IMR-90 (cell line): Measurements from ENCODE around the gene ADH1A. TPM values are rescaled to one million over a fixed set of nuclear protein-coding genes. Genes with fewer than 3 reads are reported as not detected.
A peak's percentile ranks its signal among the peaks of the same experiment; 100 is the strongest.

Experiments
- ATAC-seq: fragments of 200-7000 bp; cut with Tn5 transposase; 2 replicates; pipeline ENCODE4 v1.9.1; 2020; ENCODE audit warnings: low read depth, mild to moderate bottlenecking, moderate library complexity
- BruUV-seq: library from RNA; stranded (reverse); fragments of 400-500 nt; replicated peaks from 2 replicates; lab custom pipeline; 2021; lab: Mats Ljungman, UMichigan
- CTCF ChIA-PET: fragments of 300-600 bp; formaldehyde crosslinking; extraction: SDS; loops from one replicate; lab custom pipeline; 2021; ENCODE audit warnings: antibody characterized with exemption; lab: Yijun Ruan, JAX
- POLR2A ChIA-PET: fragments of 300-600 bp; sonication (Branson Sonifier 250); formaldehyde crosslinking; loops from one replicate; lab custom pipeline; 2022; ENCODE audit warnings: antibody characterized with exemption; ENCODE audit not compliant: unreplicated experiment; lab: Charles Lee
- DNase-seq: peaks from one replicate; pipeline ENCODE4 v3.0.0; 2013
- H2AFZ ChIP-seq: replicated peaks from 2 replicates; pipeline ENCODE3; 2013; ENCODE audit warnings: low read length, mild to moderate bottlenecking; ENCODE audit not compliant: poor library complexity
- H2AK5ac ChIP-seq: 2 replicates; pipeline ENCODE4 v1.6.1; 2013; ENCODE audit warnings: low read depth, low read length, inconsistent platforms
- H2AK9ac ChIP-seq: replicated peaks from 2 replicates; pipeline ENCODE3; 2013; ENCODE audit warnings: mild to moderate bottlenecking, low read depth, low read length, moderate library complexity; ENCODE audit not compliant: poor library complexity
- H2BK120ac ChIP-seq: 2 replicates; pipeline ENCODE4 v1.6.1; 2013; ENCODE audit warnings: low read depth, low read length, inconsistent platforms
- H2BK15ac ChIP-seq: 3 replicates; pipeline ENCODE4 v1.6.1; 2013; ENCODE audit warnings: low read depth, low read length, inconsistent platforms
- H2BK20ac ChIP-seq: 2 replicates; pipeline ENCODE4 v1.6.1; 2013; ENCODE audit warnings: low read depth, mild to moderate bottlenecking, inconsistent platforms, low read length, moderate library complexity
- H2BK5ac ChIP-seq: 2 replicates; pipeline ENCODE4 v1.6.1; 2013; ENCODE audit warnings: mild to moderate bottlenecking, low read depth, low read length, inconsistent platforms; ENCODE audit not compliant: poor library complexity, severe bottlenecking
- H3K14ac ChIP-seq: replicated peaks from 2 replicates; pipeline ENCODE4 v1.6.1; 2013; ENCODE audit warnings: low read depth, low read length, inconsistent platforms
- H3K18ac ChIP-seq: 2 replicates; pipeline ENCODE4 v1.6.1; 2013; ENCODE audit warnings: low read depth, low read length, control low read depth
- H3K23ac ChIP-seq: 2 replicates; pipeline ENCODE4 v1.6.1; 2013; ENCODE audit warnings: low read depth, low read length, inconsistent platforms
- H3K27ac ChIP-seq: 2 replicates; pipeline ENCODE4 v1.5.1; 2013; ENCODE audit warnings: mild to moderate bottlenecking, control low read depth, low read length; ENCODE audit not compliant: insufficient read depth
- H3K27me3 ChIP-seq: 2 replicates; pipeline ENCODE4 v1.6.1; 2013; ENCODE audit warnings: low read length; ENCODE audit not compliant: control insufficient read depth, insufficient read depth
- H3K36me3 ChIP-seq: 2 replicates; pipeline ENCODE4 v1.6.1; 2013; ENCODE audit warnings: low read length, mixed read lengths; ENCODE audit not compliant: control insufficient read depth, insufficient read depth
- H3K4ac ChIP-seq: 2 replicates; pipeline ENCODE4 v1.6.1; 2013; ENCODE audit warnings: low read depth, low read length, inconsistent platforms
- H3K4me1 ChIP-seq: 2 replicates; pipeline ENCODE4 v1.6.1; 2013; ENCODE audit warnings: low read length, mixed read lengths; ENCODE audit not compliant: control insufficient read depth, insufficient read depth
- H3K4me2 ChIP-seq: 2 replicates; pipeline ENCODE4 v1.6.1; 2013; ENCODE audit warnings: low read depth, mild to moderate bottlenecking, control low read depth, low read length, moderate library complexity
- H3K4me3 ChIP-seq: 2 replicates; pipeline ENCODE4 v1.5.1; 2013; ENCODE audit warnings: low read depth, mild to moderate bottlenecking, control low read depth, low read length, moderate library complexity; ENCODE audit not compliant: insufficient read depth
- H3K56ac ChIP-seq: 2 replicates; pipeline ENCODE4 v1.6.1; 2013; ENCODE audit warnings: low read length, inconsistent platforms; ENCODE audit not compliant: insufficient read depth; ENCODE audit errors: extremely low read depth
- H3K79me1 ChIP-seq, 2 experiments: 2 replicates each; pipeline ENCODE4 v1.6.1; 2013; ENCODE audit warnings: low read length in 2 of 2, inconsistent platforms in 1 of 2, low read depth in 1 of 2
- H3K9ac ChIP-seq: 2 replicates; pipeline ENCODE4 v1.6.1; 2013; ENCODE audit warnings: low read depth, low read length, control low read depth
- H3K9me1 ChIP-seq: 2 replicates; pipeline ENCODE4 v1.6.1; 2013; ENCODE audit warnings: low read length, inconsistent platforms; ENCODE audit not compliant: insufficient read depth
- H3K9me3 ChIP-seq: 2 replicates; pipeline ENCODE4 v1.6.1; 2013; ENCODE audit warnings: low read length; ENCODE audit not compliant: control insufficient read depth, insufficient read depth
- H4K20me1 ChIP-seq: 2 replicates; pipeline ENCODE4 v1.6.1; 2013; ENCODE audit warnings: low read length, inconsistent platforms; ENCODE audit not compliant: insufficient read depth
- H4K5ac ChIP-seq: 2 replicates; pipeline ENCODE4 v1.6.1; 2013; ENCODE audit warnings: mild to moderate bottlenecking, low read depth, low read length, control low read depth
- H4K8ac ChIP-seq, 2 experiments: 2 replicates each; pipeline ENCODE4 v1.6.1; 2013; ENCODE audit warnings: low read depth in 2 of 2, low read length in 2 of 2, control low read depth in 1 of 2, inconsistent platforms in 1 of 2
- H4K91ac ChIP-seq: 2 replicates; pipeline ENCODE4 v1.6.1; 2013; ENCODE audit warnings: low read depth, low read length, inconsistent platforms; ENCODE audit not compliant: insufficient read depth
- CEBPB ChIP-seq: IDR thresholded peaks from 2 replicates; pipeline ENCODE4 v1.6.1; 2012; ENCODE audit warnings: low read depth, low read length, improper control_type of control experiment
- CHD1 ChIP-seq: IDR thresholded peaks from 2 replicates; pipeline ENCODE4 v1.6.1; 2012; ENCODE audit warnings: low read depth, low read length, improper control_type of control experiment
- MAFK ChIP-seq: IDR thresholded peaks from 2 replicates; pipeline ENCODE4 v1.6.1; 2012; ENCODE audit warnings: low read depth, low read length, improper control_type of control experiment
- RFX5 ChIP-seq: IDR thresholded peaks from 2 replicates; pipeline ENCODE4 v1.8.0; 2012; ENCODE audit warnings: low read depth, mild to moderate bottlenecking, low read length, moderate library complexity
- WGBS, 2 experiments: methylation state at CpG; one replicate each; pipeline versions ENCODE4 v1.1.5 to v1.1.7; 2013; ENCODE audit warnings: missing lambda C conversion rate in 2 of 2; ENCODE audit not compliant: insufficient read length in 1 of 2; ENCODE audit errors: extremely low coverage in 2 of 2; 5-methylcytosine and 5-hydroxymethylcytosine counted together
- dilution Hi-C: fragments of 300-500 bp; cut with HindIII; formaldehyde crosslinking; loops from one replicate; pipeline ENCODE4 v1.14.3; 2018; ENCODE audit warnings: low sequenced_read_pairs; ENCODE audit not compliant: unreplicated experiment
- in situ Hi-C: fragments of 300-500 bp; cut with MboI; formaldehyde crosslinking; loops from 3 replicates; pipeline ENCODE4 v1.14.3; 2019; ENCODE audit warnings: low sequenced_read_pairs, inconsistent platforms, mixed read lengths
- intact Hi-C: fragments of 100-400 bp; cut with micrococcal nuclease; formaldehyde crosslinking; loops from 2 replicates; pipeline ENCODE4 v1.10.0; 2022
- polyA plus RNA-seq, 3 experiments: library from polyadenylated mRNA; depleted of rRNA; stranded (reverse); fragments of >200 nt; gene quantifications; 2 replicates each; pipeline ENCODE4 v1.2.3, GENCODE V29; 2012; ENCODE audit warnings: low replicate concordance in 1 of 3
- total RNA-seq: library from RNA; depleted of rRNA; stranded (reverse); fragments of >200 nt; gene quantifications from 2 replicates; pipeline ENCODE4 v1.2.3, GENCODE V29; 2012

Gene ADH1A
- total and polyA plus RNA-seq, 2 of the 4 experiments (the other 2 are of a cell fraction): not detected

DNA sequence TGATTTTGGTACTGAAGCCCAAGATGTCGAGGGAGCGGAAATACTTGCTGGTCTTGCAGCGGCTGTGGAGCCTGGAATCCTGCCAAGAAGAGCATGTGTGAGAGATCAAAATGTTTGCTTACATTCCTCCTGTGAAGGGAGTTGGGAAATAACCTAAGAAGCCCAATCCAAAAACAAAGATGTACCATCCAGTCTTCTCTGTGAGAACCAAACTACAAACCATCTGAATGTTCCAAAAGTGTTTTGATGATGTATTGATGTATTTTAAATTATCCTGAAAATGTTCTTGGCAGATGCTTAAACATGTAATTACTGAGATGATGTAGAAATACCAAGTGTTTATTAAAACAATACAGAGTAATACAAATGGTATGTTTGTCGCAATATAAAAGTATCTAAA, 10.1 kb upstream of the ADH1A start:
- no peak for TF ChIP-seq CHD1
- TF ChIP-seq MAFK: no peak
- TF ChIP-seq RFX5: no peak
- peak; percentile 86 for TF ChIP-seq CEBPB
- Histone ChIP-seq H4K8ac (no peak overlapping the region), H4K5ac (no peak overlapping the region), H3K4ac (no peak overlapping the region; the same call in 1 of the 2 replicates), H2AFZ (no peak overlapping the region), H3K14ac (no peak overlapping the region), H2AK9ac (no peak overlapping the region), H3K79me1 (no peaks in the 10 kb centered on the region), H3K56ac (no peak overlapping the region), H3K9me3 (no peaks in the 10 kb centered on the region), H3K36me3 (no peaks in the 10 kb centered on the region), H3K4me2 (no peak overlapping the region), H3K4me1 (peaks cover 5% of the 10 kb centered on the region), H2BK120ac (no peak overlapping the region; the same call in 1 of the 2 replicates), H3K9me1 (no peaks in the 10 kb centered on the region), H3K18ac (no peak overlapping the region), H3K27me3 (no peaks in the 10 kb centered on the region), H2AK5ac (no peak overlapping the region), H4K20me1 (no peaks in the 10 kb centered on the region), H2BK5ac (peak overlapping the region; percentile 92), H3K4me3 (no peak overlapping the region), H2BK20ac (0 out of 2 replicates have a peak overlapping the region, but pooled peaks have one; percentile 14), H4K91ac (no peak overlapping the region), H2BK15ac (no peak overlapping the region), H3K27ac (peak overlapping the region; percentile 99; the same call in 1 of the 2 replicates), H3K23ac (no peak overlapping the region), H3K9ac (no peak overlapping the region)
- no CpG with 5 or more reads among the region's 4 CpGs for WGBS, 2 experiments
- ChIA-PET CTCF (no interaction called here), POLR2A (no interaction called here)
- in situ Hi-C loops (no loop called here), intact Hi-C loops (loop anchor here (2.0 kb wide), 2 partner anchors 98 to 104 kb away; no protein-coding TSS in a partner anchor), dilution Hi-C loops (no loop called here)
- DNase-seq (peak; percentile 97), ATAC-seq (peak; percentile 87)
- no TSS peak for BruUV-seq
